SH-SY5Y (cell line): ENCODE data around the gene HOXB4.

ENCODE experiments used
- GATA2 ChIP-seq: IDR thresholded peaks from 2 replicates; pipeline ENCODE4 v1.6.1; 2011; ENCODE audit warnings: mild to moderate bottlenecking, low read depth, low read length
- GATA3 ChIP-seq: IDR thresholded peaks from 2 replicates; pipeline ENCODE4 v1.6.1; 2011; ENCODE audit warnings: low read depth, mild to moderate bottlenecking, low read length, moderate library complexity

- TF ChIP-seq GATA3, result no peak
- no peak for TF ChIP-seq GATA2
Observed at GRCh38 chr17:48537316-48537715, 40.8 kb downstream of the HOXB4 start.
